ENCODE results near the gene STK11.

Gene STK11

GRCh38 chr19:1227304-1228054, 21.9 kb downstream of the STK11 start:
- Histone ChIP-seq H3K4me1 (ENCODE audit: control extremely low read depth in 1 of 4, control insufficient read depth in 4 of 4, insufficient read depth in 4 of 4, low read length in 3 of 4) (peaks cover 0 to 8% (median 2%) of the 10 kb centered on the region in 4 experiments), H3K27me3 (replicated peaks in 2 of 5; ENCODE audit: control insufficient read depth in 4 of 5, insufficient read depth in 5 of 5, low read length in 4 of 5) (no peaks in the 10 kb centered on the region), H3K4me3 (ENCODE audit: control insufficient read depth in 1 of 7, extremely low read depth in 1 of 7, insufficient read depth in 4 of 7, low read depth in 2 of 7, low read length in 6 of 7) (no peak overlapping the region), H3K27ac (ENCODE audit: insufficient read depth in 1 of 2, low read depth in 1 of 2, low read length in 2 of 2, poor library complexity in 1 of 2, severe bottlenecking in 2 of 2) (no peak overlapping the region), H3K36me3 (ENCODE audit: control insufficient read depth in 4 of 4, insufficient read depth in 4 of 4, low read length in 3 of 4) (peaks cover 2 to 52% (median 32%) of the 10 kb centered on the region in 4 experiments), H3K9me3 (ENCODE audit: control extremely low read depth in 1 of 5, control insufficient read depth in 4 of 5, insufficient read depth in 2 of 5, low read depth in 1 of 5, low read length in 4 of 5) (no peaks in the 10 kb centered on the region)
- no peak for DNase-seq
- CTCF ChIA-PET: interaction anchor here (1.2 kb wide), 1 partner anchor 12 kb away, joined by 3 read pairs; no protein-coding TSS in a partner anchor
- WGBS (ENCODE audit: insufficient coverage): 97% methylated on average over 53 of the region's 56 CpGs
- POLR2A ChIA-PET: no interaction called here

DNA sequence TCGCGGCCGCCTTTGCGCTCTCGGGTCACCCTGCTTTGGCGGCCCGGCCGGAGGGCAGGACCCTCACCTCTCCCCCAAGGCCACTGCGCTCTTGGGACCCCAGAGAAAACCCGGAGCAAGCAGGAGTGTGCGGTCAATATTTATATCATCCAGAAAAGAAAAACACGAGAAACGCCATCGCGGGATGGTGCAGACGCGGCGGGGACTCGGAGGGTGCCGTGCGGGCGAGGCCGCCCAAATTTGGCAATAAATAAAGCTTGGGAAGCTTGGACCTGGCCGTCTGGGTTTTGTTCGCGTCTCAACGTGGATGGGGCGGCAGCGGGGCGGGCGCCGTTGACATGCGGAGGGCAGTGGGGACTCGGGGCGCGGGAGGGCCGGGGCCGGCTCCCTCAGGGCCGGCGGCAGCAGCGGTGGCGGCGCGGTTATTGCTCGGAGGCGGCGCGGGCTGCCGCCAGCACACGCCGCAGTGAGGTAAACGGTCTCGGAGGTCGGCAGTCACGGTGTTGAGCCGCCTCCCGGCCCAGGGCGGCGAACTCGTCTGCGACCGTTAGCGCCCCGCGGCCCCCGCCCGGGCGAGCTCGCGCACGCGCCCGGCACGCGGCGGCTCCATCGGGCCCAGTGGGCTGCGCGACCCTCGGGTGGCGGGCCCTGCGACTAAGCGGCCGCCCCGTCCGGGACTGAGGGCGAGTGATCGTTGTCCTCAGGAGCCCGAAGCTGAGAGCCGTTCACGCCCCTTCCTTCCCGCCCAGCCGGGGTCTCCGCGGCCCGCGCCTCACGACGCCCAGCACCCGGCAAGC, 22.8 kb downstream of the STK11 start:
- no peak for DNase-seq
- H3K27ac ChIP-seq (ENCODE audit: insufficient read depth in 1 of 2, low read depth in 1 of 2, low read length in 2 of 2, poor library complexity in 1 of 2, severe bottlenecking in 2 of 2): no peak overlapping the region
- peaks cover 2 to 43% (median 24%) of the 10 kb centered on the region in 4 experiments for H3K36me3 ChIP-seq (ENCODE audit: control insufficient read depth in 4 of 4, insufficient read depth in 4 of 4, low read length in 3 of 4)
- H3K9me3 ChIP-seq (ENCODE audit: control extremely low read depth in 1 of 5, control insufficient read depth in 4 of 5, insufficient read depth in 2 of 5, low read depth in 1 of 5, low read length in 4 of 5): no peaks in the 10 kb centered on the region
- ChIA-PET POLR2A (no interaction called here), CTCF (interaction anchor here (1.2 kb wide), 1 partner anchor 11 kb away, joined by 3 read pairs; no protein-coding TSS in a partner anchor)
- WGBS (ENCODE audit: insufficient coverage): 98% methylated on average over 79 of the region's 100 CpGs
- H3K27me3 ChIP-seq (replicated peaks in 2 of 5; ENCODE audit: control insufficient read depth in 4 of 5, insufficient read depth in 5 of 5, low read length in 4 of 5): no peaks in the 10 kb centered on the region
- H3K4me1 ChIP-seq (ENCODE audit: control extremely low read depth in 1 of 4, control insufficient read depth in 4 of 4, insufficient read depth in 4 of 4, low read length in 3 of 4): peaks cover 0 to 13% (median 5%) of the 10 kb centered on the region in 4 experiments
- no peak overlapping the region for H3K4me3 ChIP-seq (ENCODE audit: control insufficient read depth in 1 of 7, extremely low read depth in 1 of 7, insufficient read depth in 4 of 7, low read depth in 2 of 7, low read length in 6 of 7)

- POLR2A ChIA-PET: no interaction called here
- no peak overlapping the region for H3K27ac ChIP-seq (ENCODE audit: insufficient read depth in 1 of 2, low read depth in 1 of 2, low read length in 2 of 2, poor library complexity in 1 of 2, severe bottlenecking in 2 of 2)
These were observed 23.7 kb downstream of the STK11 start for GRCh38 chr19:1229056-1229923.

GRCh38 chr19:1229924-1230782, 24.6 kb downstream of the STK11 start:
- H3K27me3 ChIP-seq (replicated peaks in 2 of 5; ENCODE audit: control insufficient read depth in 4 of 5, insufficient read depth in 5 of 5, low read length in 4 of 5): peaks cover 0 to under 1% (median 0%) of the 10 kb centered on the region in 5 experiments
- H3K4me1 ChIP-seq (ENCODE audit: control extremely low read depth in 1 of 4, control insufficient read depth in 4 of 4, insufficient read depth in 4 of 4, low read length in 3 of 4): peaks cover 0 to 13% (median 5%) of the 10 kb centered on the region in 4 experiments
- POLR2A ChIA-PET: no interaction called here
- H3K4me3 ChIP-seq (ENCODE audit: control insufficient read depth in 1 of 7, extremely low read depth in 1 of 7, insufficient read depth in 4 of 7, low read depth in 2 of 7, low read length in 6 of 7): no peak overlapping the region
- H3K27ac ChIP-seq (ENCODE audit: insufficient read depth in 1 of 2, low read depth in 1 of 2, low read length in 2 of 2, poor library complexity in 1 of 2, severe bottlenecking in 2 of 2): no peak overlapping the region
- no peaks in the 10 kb centered on the region for H3K9me3 ChIP-seq (ENCODE audit: control extremely low read depth in 1 of 5, control insufficient read depth in 4 of 5, insufficient read depth in 2 of 5, low read depth in 1 of 5, low read length in 4 of 5)
- H3K36me3 ChIP-seq (ENCODE audit: control insufficient read depth in 4 of 4, insufficient read depth in 4 of 4, low read length in 3 of 4): peaks cover 2 to 30% (median 15%) of the 10 kb centered on the region in 4 experiments
- no peak for DNase-seq
- 94% methylated on average over 49 of the region's 61 CpGs for WGBS (ENCODE audit: insufficient coverage)
- CTCF ChIA-PET: interaction anchor here (1.2 kb wide), 1 partner anchor 9 kb away, joined by 4 read pairs; no protein-coding TSS in a partner anchor

More at GRCh38 chr19:1229056-1229923, 23.7 kb downstream of the STK11 start:
- DNase-seq: no peak
- CTCF ChIA-PET: interaction anchor here (1.2 kb wide), 1 partner anchor 8 kb away, joined by 4 read pairs; no protein-coding TSS in a partner anchor
- H3K4me3 ChIP-seq (ENCODE audit: control insufficient read depth in 1 of 7, extremely low read depth in 1 of 7, insufficient read depth in 4 of 7, low read depth in 2 of 7, low read length in 6 of 7): no peak overlapping the region
- H3K27me3 ChIP-seq (replicated peaks in 2 of 5; ENCODE audit: control insufficient read depth in 4 of 5, insufficient read depth in 5 of 5, low read length in 4 of 5): no peaks in the 10 kb centered on the region
- no peaks in the 10 kb centered on the region for H3K9me3 ChIP-seq (ENCODE audit: control extremely low read depth in 1 of 5, control insufficient read depth in 4 of 5, insufficient read depth in 2 of 5, low read depth in 1 of 5, low read length in 4 of 5)
- WGBS (ENCODE audit: insufficient coverage): 98% methylated on average over 122 of the region's 158 CpGs
- H3K36me3 ChIP-seq (ENCODE audit: control insufficient read depth in 4 of 4, insufficient read depth in 4 of 4, low read length in 3 of 4): peaks cover 2 to 34% (median 20%) of the 10 kb centered on the region in 4 experiments
- peaks cover 0 to 13% (median 5%) of the 10 kb centered on the region in 4 experiments for H3K4me1 ChIP-seq (ENCODE audit: control extremely low read depth in 1 of 4, control insufficient read depth in 4 of 4, insufficient read depth in 4 of 4, low read length in 3 of 4)

GRCh38 chr19:1230783-1231489, 25.4 kb downstream of the STK11 start:
- Histone ChIP-seq H3K4me1 (ENCODE audit: control extremely low read depth in 1 of 4, control insufficient read depth in 4 of 4, insufficient read depth in 4 of 4, low read length in 3 of 4) (peaks cover 0 to 13% (median 5%) of the 10 kb centered on the region in 4 experiments), H3K27ac (ENCODE audit: insufficient read depth in 1 of 2, low read depth in 1 of 2, low read length in 2 of 2, poor library complexity in 1 of 2, severe bottlenecking in 2 of 2) (no peak overlapping the region), H3K36me3 (ENCODE audit: control insufficient read depth in 4 of 4, insufficient read depth in 4 of 4, low read length in 3 of 4) (peaks cover 2 to 24% (median 12%) of the 10 kb centered on the region in 4 experiments), H3K9me3 (ENCODE audit: control extremely low read depth in 1 of 5, control insufficient read depth in 4 of 5, insufficient read depth in 2 of 5, low read depth in 1 of 5, low read length in 4 of 5) (no peaks in the 10 kb centered on the region), H3K27me3 (replicated peaks in 2 of 5; ENCODE audit: control insufficient read depth in 4 of 5, insufficient read depth in 5 of 5, low read length in 4 of 5) (peaks cover 0 to 8% (median 0%) of the 10 kb centered on the region in 5 experiments), H3K4me3 (ENCODE audit: control insufficient read depth in 1 of 7, extremely low read depth in 1 of 7, insufficient read depth in 4 of 7, low read depth in 2 of 7, low read length in 6 of 7) (no peak overlapping the region)
- WGBS (ENCODE audit: insufficient coverage): 93% methylated on average over 8 of the region's 38 CpGs
- POLR2A ChIA-PET: no interaction called here
- CTCF ChIA-PET: no interaction called here
- DNase-seq: no peak
